H9 (cell line): ENCODE data around the gene PLS3. TPM values are rescaled to one million over a fixed set of nuclear protein-coding genes. Genes with fewer than 3 reads are reported as not detected.

Experiments
- DNase-seq: peaks from one replicate; pipeline ENCODE4 v3.0.0-alpha.2; 2017
- H2AFZ ChIP-seq: one replicate; pipeline ENCODE4 v1.6.1; 2013; ENCODE audit warnings: mild to moderate bottlenecking, low read length, control low read depth, moderate library complexity
- H2AK5ac ChIP-seq: 2 replicates; pipeline ENCODE4 v1.6.1; 2013; ENCODE audit warnings: low read length, control low read depth, mixed read lengths; ENCODE audit not compliant: insufficient read length
- H2BK120ac ChIP-seq: one replicate; pipeline ENCODE4 v1.6.1; 2013; ENCODE audit warnings: low read depth, mild to moderate bottlenecking, low read length, control low read depth, inconsistent platforms; ENCODE audit not compliant: poor library complexity, severe bottlenecking
- H2BK12ac ChIP-seq: 2 replicates; pipeline ENCODE4 v1.6.1; 2013; ENCODE audit warnings: low read length, control low read depth, mixed read lengths, low read depth; ENCODE audit not compliant: insufficient read length
- H2BK15ac ChIP-seq: 2 replicates; pipeline ENCODE4 v1.6.1; 2013; ENCODE audit warnings: low read depth, low read length, control low read depth
- H2BK20ac ChIP-seq: one replicate; pipeline ENCODE4 v1.6.1; 2013; ENCODE audit warnings: low read depth, mild to moderate bottlenecking, low read length, control low read depth, inconsistent platforms; ENCODE audit not compliant: poor library complexity, severe bottlenecking
- H2BK5ac ChIP-seq: 2 replicates; pipeline ENCODE4 v1.6.1; 2013; ENCODE audit warnings: low read length, control low read depth, mixed read lengths; ENCODE audit not compliant: insufficient read length
- H3K14ac ChIP-seq: 2 replicates; pipeline ENCODE4 v1.6.1; 2013; ENCODE audit warnings: low read length, control low read depth; ENCODE audit not compliant: insufficient read depth
- H3K18ac ChIP-seq: 2 replicates; pipeline ENCODE4 v1.6.1; 2013; ENCODE audit warnings: low read depth, mild to moderate bottlenecking, mixed read lengths, low read length, control low read depth; ENCODE audit not compliant: insufficient read length
- H3K23ac ChIP-seq: 2 replicates; pipeline ENCODE4 v1.6.1; 2013; ENCODE audit warnings: low read length, control low read depth, mixed read lengths, low read depth; ENCODE audit not compliant: insufficient read length
- H3K23me2 ChIP-seq: 2 replicates; pipeline ENCODE4 v1.6.1; 2013; ENCODE audit warnings: low read depth, mild to moderate bottlenecking, mixed read lengths, low read length, control low read depth; ENCODE audit not compliant: insufficient read length, poor library complexity, severe bottlenecking
- H3K27ac ChIP-seq: 2 replicates; pipeline ENCODE4 v1.5.1; 2013; ENCODE audit warnings: low read length, control low read depth, mixed read lengths, low read depth; ENCODE audit not compliant: insufficient read length
- H3K27me3 ChIP-seq: 2 replicates; pipeline ENCODE4 v1.6.1; 2013; ENCODE audit warnings: low read length, control low read depth, inconsistent platforms; ENCODE audit not compliant: insufficient read depth
- H3K4ac ChIP-seq: 2 replicates; pipeline ENCODE4 v1.6.1; 2013; ENCODE audit warnings: low read depth, mild to moderate bottlenecking, control low read depth, inconsistent platforms, low read length, moderate library complexity
- H3K4me1 ChIP-seq: 2 replicates; pipeline ENCODE4 v1.6.1; 2013; ENCODE audit warnings: low read length, control low read depth, inconsistent platforms; ENCODE audit not compliant: insufficient read depth
- H3K4me2 ChIP-seq: 2 replicates; pipeline ENCODE4 v1.6.1; 2013; ENCODE audit warnings: low read length, control low read depth, mixed read lengths; ENCODE audit not compliant: insufficient read length, insufficient read depth
- H3K56ac ChIP-seq: 2 replicates; pipeline ENCODE4 v1.6.1; 2013; ENCODE audit warnings: low read depth, mild to moderate bottlenecking, mixed read lengths, low read length, control low read depth; ENCODE audit not compliant: insufficient read length
- H3K79me1 ChIP-seq: 2 replicates; pipeline ENCODE4 v1.6.1; 2013; ENCODE audit warnings: low read depth, mild to moderate bottlenecking, moderate library complexity, low read length, control low read depth, inconsistent platforms; ENCODE audit not compliant: insufficient read depth, poor library complexity, severe bottlenecking
- H3K79me2 ChIP-seq: 2 replicates; pipeline ENCODE4 v1.6.1; 2013; ENCODE audit warnings: low read length, control low read depth, inconsistent platforms; ENCODE audit not compliant: insufficient read depth
- H3K9ac ChIP-seq: 2 replicates; pipeline ENCODE4 v1.6.1; 2013; ENCODE audit warnings: low read length, control low read depth, mixed read lengths; ENCODE audit not compliant: insufficient read length; ENCODE audit errors: extremely low read depth
- H3K9me3 ChIP-seq: one replicate; pipeline ENCODE4 v1.6.1; 2013; ENCODE audit warnings: low read depth, low read length, inconsistent platforms; ENCODE audit not compliant: control insufficient read depth
- H3T11ph ChIP-seq: one replicate; pipeline ENCODE4 v1.6.1; 2013; ENCODE audit warnings: mild to moderate bottlenecking, low read length, control low read depth, inconsistent platforms
- H4K20me1 ChIP-seq: one replicate; pipeline ENCODE4 v1.6.1; 2013; ENCODE audit not compliant: control insufficient read depth, insufficient read length, insufficient read depth
- H4K5ac ChIP-seq: 2 replicates; pipeline ENCODE4 v1.6.1; 2013; ENCODE audit warnings: low read depth, mild to moderate bottlenecking, mixed read lengths, low read length, control low read depth; ENCODE audit not compliant: insufficient read length
- H4K8ac ChIP-seq: replicated peaks from 2 replicates; pipeline ENCODE4 v1.6.1; 2013; ENCODE audit warnings: low read length, control low read depth, mixed read lengths, low read depth; ENCODE audit not compliant: insufficient read length
- H4K91ac ChIP-seq: 2 replicates; pipeline ENCODE4 v1.6.1; 2013; ENCODE audit warnings: low read depth, mild to moderate bottlenecking, moderate library complexity, mixed read lengths, low read length, control low read depth; ENCODE audit not compliant: insufficient read length
- H3K27ac Mint-ChIP-seq, 3 experiments: 2 replicates in 2 of 3; 3 replicates in 1 of 3; pipeline ENCODE4 v1.8.0; 2020 to 2021; ENCODE audit warnings: mixed read lengths in 3 of 3, mild to moderate bottlenecking in 1 of 3, moderate library complexity in 1 of 3
- H3K27me3 Mint-ChIP-seq: 2 replicates; pipeline ENCODE4 v1.8.0; 2021; ENCODE audit warnings: low read depth, mild to moderate bottlenecking, moderate library complexity, mixed read lengths
- H3K36me3 Mint-ChIP-seq, 3 experiments: 2 replicates in 2 of 3; 3 replicates in 1 of 3; pipeline ENCODE4 v1.8.0; 2020 to 2021; ENCODE audit warnings: low read depth in 3 of 3, mixed read lengths in 3 of 3; ENCODE audit not compliant: insufficient read depth in 1 of 3
- H3K4me1 Mint-ChIP-seq, 2 experiments: 2 replicates each; pipeline ENCODE4 v1.8.0; 2020; ENCODE audit warnings: mixed read lengths in 2 of 2
- H3K4me3 Mint-ChIP-seq, 2 experiments: 2 replicates in 1 of 2; 3 replicates in 1 of 2; pipeline ENCODE4 v1.8.0; 2020 to 2021; ENCODE audit warnings: mild to moderate bottlenecking in 2 of 2, mixed read lengths in 2 of 2, moderate library complexity in 1 of 2
- H3K9me3 Mint-ChIP-seq, 2 experiments: 2 replicates in 1 of 2; 3 replicates in 1 of 2; pipeline ENCODE4 v1.8.0; 2020; ENCODE audit warnings: mild to moderate bottlenecking in 2 of 2, mixed read lengths in 2 of 2, moderate library complexity in 1 of 2
- WGBS: extraction: QIAGEN DNeasy Blood & Tissue Kit; methylation state at CpG from one replicate; pipeline ENCODE4 v1.1.7; 2013; ENCODE audit warnings: missing lambda C conversion rate, low lambda C conversion rate, mixed read lengths; ENCODE audit not compliant: insufficient read length; ENCODE audit errors: extremely low coverage; 5-methylcytosine and 5-hydroxymethylcytosine counted together
- total RNA-seq: library from RNA; stranded (reverse); gene quantifications from 2 replicates; pipeline ENCODE4 v1.2.1, GENCODE V29; 2021
- TF ChIP-seq, protein P1 (sequence below): fragments of 200-600 bp; sonication (generic); conservative IDR thresholded peaks from 3 replicates; pipeline ENCODE4 v1.8.0; 2021; ENCODE audit warnings: antibody characterized with exemption, mild to moderate bottlenecking

Gene PLS3
- total RNA-seq, 1 experiment from 2014 or later: 315 TPM

DNA sequence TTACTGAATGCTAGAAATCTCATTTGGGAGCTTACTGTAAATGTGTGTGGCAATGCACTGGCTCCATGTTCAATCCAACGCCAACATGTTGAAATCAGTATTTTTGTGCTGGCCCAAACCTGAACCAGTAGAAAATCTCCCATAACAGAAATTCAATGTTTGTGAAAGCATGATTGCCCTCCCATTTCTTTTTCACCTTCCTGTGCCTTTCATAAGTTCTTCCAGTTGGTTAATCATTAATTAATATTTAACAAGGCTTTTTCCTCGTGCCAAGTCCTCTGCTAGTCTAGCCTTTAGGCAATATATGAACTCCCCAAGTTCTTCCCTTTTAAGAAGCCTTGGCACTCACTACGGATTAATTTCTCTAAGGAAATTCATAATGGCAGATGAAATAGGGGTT is 1.3 kb upstream of the PLS3 start:
- Histone ChIP-seq H3K4ac (no peak overlapping the region), H3T11ph (no peak overlapping the region), H4K8ac (no peak overlapping the region), H2BK12ac (no peak overlapping the region), H3K4me2 (no peak overlapping the region), H2BK120ac (no peak overlapping the region), H4K5ac (no peak overlapping the region), H3K4me1 (peaks cover 2% of the 10 kb centered on the region; the same call in 1 of the 2 replicates), H3K79me2 (peaks cover 16% of the 10 kb centered on the region; the same call in 1 of the 2 replicates), H2AK5ac (no peak overlapping the region), H3K23ac (no peak overlapping the region), H3K27me3 (no peaks in the 10 kb centered on the region), H3K23me2 (peaks cover 7% of the 10 kb centered on the region), H3K18ac (no peak overlapping the region), H4K20me1 (no peaks in the 10 kb centered on the region), H3K56ac (no peak overlapping the region), H4K91ac (no peak overlapping the region), H2BK15ac (no peak overlapping the region), H3K27ac (no peak overlapping the region), H3K14ac (no peak overlapping the region), H2AFZ (no peak overlapping the region), H2BK20ac (no peak overlapping the region), H3K79me1 (no peaks in the 10 kb centered on the region), H3K9ac (no peak overlapping the region), H2BK5ac (no peak overlapping the region), H3K9me3 (no peaks in the 10 kb centered on the region)
- Mint-ChIP-seq H3K4me1 (peaks cover 44 to 46% of the 10 kb centered on the region in 2 experiments), H3K36me3 (peaks cover 0 to 6% (median 6%) of the 10 kb centered on the region in 3 experiments; a peak in 3 of 7 replicates), H3K27me3 (no peaks in the 10 kb centered on the region), H3K27ac (no peak overlapping the region), H3K9me3 (no peaks in the 10 kb centered on the region), H3K4me3 (no peak overlapping the region)
- no CpG with 5 or more reads among the region's 3 CpGs for WGBS
- DNase-seq: no peak
- TF ChIP-seq, protein P1, sequence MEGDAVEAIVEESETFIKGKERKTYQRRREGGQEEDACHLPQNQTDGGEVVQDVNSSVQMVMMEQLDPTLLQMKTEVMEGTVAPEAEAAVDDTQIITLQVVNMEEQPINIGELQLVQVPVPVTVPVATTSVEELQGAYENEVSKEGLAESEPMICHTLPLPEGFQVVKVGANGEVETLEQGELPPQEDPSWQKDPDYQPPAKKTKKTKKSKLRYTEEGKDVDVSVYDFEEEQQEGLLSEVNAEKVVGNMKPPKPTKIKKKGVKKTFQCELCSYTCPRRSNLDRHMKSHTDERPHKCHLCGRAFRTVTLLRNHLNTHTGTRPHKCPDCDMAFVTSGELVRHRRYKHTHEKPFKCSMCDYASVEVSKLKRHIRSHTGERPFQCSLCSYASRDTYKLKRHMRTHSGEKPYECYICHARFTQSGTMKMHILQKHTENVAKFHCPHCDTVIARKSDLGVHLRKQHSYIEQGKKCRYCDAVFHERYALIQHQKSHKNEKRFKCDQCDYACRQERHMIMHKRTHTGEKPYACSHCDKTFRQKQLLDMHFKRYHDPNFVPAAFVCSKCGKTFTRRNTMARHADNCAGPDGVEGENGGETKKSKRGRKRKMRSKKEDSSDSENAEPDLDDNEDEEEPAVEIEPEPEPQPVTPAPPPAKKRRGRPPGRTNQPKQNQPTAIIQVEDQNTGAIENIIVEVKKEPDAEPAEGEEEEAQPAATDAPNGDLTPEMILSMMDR: no peak
